Right lobe of liver (tissue), 4 donors: Measurements from ENCODE around the gene MOB3B.

Source experiments
- POLR2A ChIP-seq: fragments of 450-650 bp; IDR thresholded peaks from one replicate; pipeline ENCODE4 v1.6.1; 2017; ENCODE audit warnings: antibody characterized with exemption, mild to moderate bottlenecking
- TF ChIP-seq, protein P1 (sequence below), 4 donors: fragments of 200-600 bp in 3 of 4; fragments of 450-650 bp in 1 of 4; IDR thresholded peaks; one replicate each; pipeline versions ENCODE4 v1.5.1 to v1.8.0; 2016 to 2022; ENCODE audit warnings: antibody characterized with exemption in 4 of 4, mild to moderate bottlenecking in 2 of 4
- donor health status: DM: no; HTN: no; CAD: no.
- donor health status: DM: no; HTN: no; CAD: no.
- donor health status: DM: no; HTN: yes; CAD: no.

DNA sequence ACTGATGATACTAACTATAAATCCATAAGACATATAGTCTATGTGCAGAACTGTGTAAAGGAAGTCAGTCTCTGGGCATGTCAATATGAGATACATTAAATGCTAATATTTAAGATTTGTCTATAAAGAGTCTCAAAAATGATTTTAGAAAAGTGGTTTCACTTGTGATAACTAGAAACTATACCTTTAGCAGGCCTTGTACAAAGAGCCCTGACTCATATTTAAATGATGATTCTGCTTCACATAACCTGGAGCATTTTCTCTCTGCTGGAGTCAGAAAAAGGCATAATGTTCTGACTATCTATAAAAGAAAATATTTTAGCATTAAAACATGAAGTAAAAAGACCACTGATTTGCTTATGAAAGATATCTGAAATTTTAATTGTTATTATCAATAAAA lies 28.7 kb upstream of the MOB3B start:
- TF ChIP-seq POLR2A: no peak
- TF ChIP-seq, protein P1, sequence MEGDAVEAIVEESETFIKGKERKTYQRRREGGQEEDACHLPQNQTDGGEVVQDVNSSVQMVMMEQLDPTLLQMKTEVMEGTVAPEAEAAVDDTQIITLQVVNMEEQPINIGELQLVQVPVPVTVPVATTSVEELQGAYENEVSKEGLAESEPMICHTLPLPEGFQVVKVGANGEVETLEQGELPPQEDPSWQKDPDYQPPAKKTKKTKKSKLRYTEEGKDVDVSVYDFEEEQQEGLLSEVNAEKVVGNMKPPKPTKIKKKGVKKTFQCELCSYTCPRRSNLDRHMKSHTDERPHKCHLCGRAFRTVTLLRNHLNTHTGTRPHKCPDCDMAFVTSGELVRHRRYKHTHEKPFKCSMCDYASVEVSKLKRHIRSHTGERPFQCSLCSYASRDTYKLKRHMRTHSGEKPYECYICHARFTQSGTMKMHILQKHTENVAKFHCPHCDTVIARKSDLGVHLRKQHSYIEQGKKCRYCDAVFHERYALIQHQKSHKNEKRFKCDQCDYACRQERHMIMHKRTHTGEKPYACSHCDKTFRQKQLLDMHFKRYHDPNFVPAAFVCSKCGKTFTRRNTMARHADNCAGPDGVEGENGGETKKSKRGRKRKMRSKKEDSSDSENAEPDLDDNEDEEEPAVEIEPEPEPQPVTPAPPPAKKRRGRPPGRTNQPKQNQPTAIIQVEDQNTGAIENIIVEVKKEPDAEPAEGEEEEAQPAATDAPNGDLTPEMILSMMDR (IDR thresholded peaks at IDR 0.05): no peak
